Right lobe of liver (tissue), 4 donors: ENCODE data around the gene MAL.

Source experiments
- CTCF ChIP-seq, 4 donors: fragments of 200-600 bp in 3 of 4; fragments of 450-650 bp in 1 of 4; IDR thresholded peaks; one replicate each; pipeline versions ENCODE4 v1.5.1 to v1.8.0; 2016 to 2022; ENCODE audit warnings: antibody characterized with exemption in 4 of 4, mild to moderate bottlenecking in 2 of 4
- POLR2A ChIP-seq: fragments of 450-650 bp; IDR thresholded peaks from one replicate; pipeline ENCODE4 v1.6.1; 2017; ENCODE audit warnings: antibody characterized with exemption, mild to moderate bottlenecking
- donor health status: DM: no; HTN: no; CAD: no.
- donor health status: DM: no; HTN: no; CAD: no.
- donor health status: DM: no; HTN: yes; CAD: no.

- TF ChIP-seq CTCF (IDR thresholded peaks at IDR 0.05): no peak
- no peak for TF ChIP-seq POLR2A
These were observed 35.6 kb downstream of the MAL start for GRCh38 chr2:95061119-95061512.
